ENCODE data around the gene SEMA4D.

Gene SEMA4D

DNA sequence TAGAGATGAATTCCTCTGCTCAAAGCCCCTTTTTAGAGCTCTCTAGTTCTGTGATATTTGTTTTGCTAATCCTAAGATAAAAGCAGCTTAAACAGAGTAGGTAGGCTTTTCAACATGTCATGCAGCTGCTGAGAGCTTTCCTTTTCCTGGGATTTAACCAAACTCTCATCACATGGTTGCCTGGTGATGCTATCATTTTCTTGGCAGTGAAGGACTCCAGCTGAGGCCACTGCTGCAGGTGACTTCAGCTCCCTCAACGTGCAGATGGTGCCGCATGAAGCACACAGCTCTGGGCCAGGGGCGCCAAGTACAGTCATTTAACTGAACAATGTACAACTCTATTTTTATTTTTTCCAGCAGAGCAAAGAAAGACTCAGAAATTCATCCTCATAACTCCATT lies 137.4 kb downstream of the SEMA4D start:
- H3K14ac ChIP-seq (ENCODE audit: low read length) = no peak overlapping the region
- no peaks in the 10 kb centered on the region for H3K4me1 ChIP-seq (ENCODE audit: control insufficient read depth in 2 of 2, insufficient read depth in 1 of 2, low read depth in 1 of 2, low read length in 2 of 2)
- no peaks in the 10 kb centered on the region for H3K27me3 ChIP-seq (ENCODE audit: control insufficient read depth in 3 of 3, insufficient read depth in 3 of 3, low read depth in 1 of 3, low read length in 3 of 3)
- no peak overlapping the region for H3K27ac ChIP-seq (replicated peaks; ENCODE audit: low read length)
- H3K79me1 ChIP-seq (ENCODE audit: low read depth, low read length) = no peaks in the 10 kb centered on the region
- H3K4me2 ChIP-seq (ENCODE audit: insufficient read depth, low read length, poor library complexity, severe bottlenecking) = no peak overlapping the region
- no peak for DNase-seq (ENCODE audit: low spot score)
- no peak overlapping the region for H2AFZ ChIP-seq (ENCODE audit: low read length)
- no peak overlapping the region for H2BK15ac ChIP-seq (ENCODE audit: low read length)
- H2AK5ac ChIP-seq (ENCODE audit: low read depth, low read length) = no peak overlapping the region
- no peak overlapping the region for H3K18ac ChIP-seq (ENCODE audit: low read length)
- WGBS, 2 donors (ENCODE audit: extremely low coverage in 2 of 2, insufficient read length in 2 of 2, insufficient replicate concordance in 1 of 2) = no CpG with 5 or more reads among the region's 3 CpGs
- H4K91ac ChIP-seq (ENCODE audit: low read depth, low read length, poor library complexity) = no peak overlapping the region
- H2BK5ac ChIP-seq (ENCODE audit: low read length) = no peak overlapping the region
- H3K23ac ChIP-seq (ENCODE audit: low read depth, low read length, poor library complexity) = no peak overlapping the region
- no peak overlapping the region for H2BK12ac ChIP-seq (ENCODE audit: low read length)
- H3K4ac ChIP-seq (ENCODE audit: low read length) = no peak overlapping the region
- H4K8ac ChIP-seq (ENCODE audit: low read depth, low read length) = no peak overlapping the region
- no peaks in the 10 kb centered on the region for H3K9me3 ChIP-seq (replicated peaks in 1 of 2; ENCODE audit: control insufficient read depth in 2 of 2, insufficient read depth in 1 of 2, low read depth in 1 of 2, low read length in 2 of 2)
- no peak overlapping the region for H3K4me3 ChIP-seq (ENCODE audit: low read length in 2 of 2)
- H3K9ac ChIP-seq (ENCODE audit: low read depth, low read length, poor library complexity) = no peak overlapping the region
- peaks cover 42 to 77% of the 10 kb centered on the region in 2 donors for H3K36me3 ChIP-seq (replicated peaks in 1 of 2; ENCODE audit: control insufficient read depth in 2 of 2, insufficient read depth in 2 of 2, low read length in 2 of 2)
- no peak overlapping the region for H2BK120ac ChIP-seq (ENCODE audit: low read depth, low read length)

DNA sequence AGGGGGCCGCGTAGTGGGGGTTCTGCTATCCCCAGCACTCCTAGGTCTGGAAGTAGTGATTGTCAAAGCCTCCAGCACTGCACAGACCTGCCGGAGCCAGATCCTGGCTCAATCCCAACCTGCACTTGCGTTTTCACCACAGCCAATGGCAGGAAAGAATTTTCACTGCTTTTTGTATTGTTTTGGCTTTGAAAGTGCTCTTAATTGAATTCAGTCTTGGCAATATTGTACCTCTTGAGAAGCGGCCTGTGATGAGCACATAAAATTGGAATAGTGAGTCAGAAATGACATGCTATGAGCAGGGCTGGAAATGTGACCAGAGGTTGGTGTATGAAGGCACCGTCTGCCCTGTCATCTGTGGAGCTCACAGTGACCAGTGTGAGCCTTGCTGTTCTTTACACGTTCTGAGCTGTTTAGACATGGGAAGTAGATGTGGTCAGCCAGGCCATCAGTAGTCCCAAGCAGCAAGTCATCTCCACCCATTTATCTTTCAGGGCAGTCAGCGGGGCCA lies 138.1 kb downstream of the SEMA4D start:
- no peak overlapping the region for H2AFZ ChIP-seq (ENCODE audit: low read length)
- DNase-seq (ENCODE audit: low spot score) = no peak
- no peak overlapping the region for H2AK5ac ChIP-seq (ENCODE audit: low read depth, low read length)
- H4K91ac ChIP-seq (ENCODE audit: low read depth, low read length, poor library complexity) = no peak overlapping the region
- H2BK5ac ChIP-seq (ENCODE audit: low read length) = no peak overlapping the region
- H2BK120ac ChIP-seq (ENCODE audit: low read depth, low read length) = no peak overlapping the region
- H2BK12ac ChIP-seq (ENCODE audit: low read length) = no peak overlapping the region
- no peak overlapping the region for H3K27ac ChIP-seq (replicated peaks; ENCODE audit: low read length)
- no peak overlapping the region for H3K18ac ChIP-seq (ENCODE audit: low read length)
- H3K4ac ChIP-seq (ENCODE audit: low read length) = no peak overlapping the region
- no peak overlapping the region for H3K4me3 ChIP-seq (ENCODE audit: low read length in 2 of 2)
- no peaks in the 10 kb centered on the region for H3K27me3 ChIP-seq (ENCODE audit: control insufficient read depth in 3 of 3, insufficient read depth in 3 of 3, low read depth in 1 of 3, low read length in 3 of 3)
- H3K9me3 ChIP-seq (replicated peaks in 1 of 2; ENCODE audit: control insufficient read depth in 2 of 2, insufficient read depth in 1 of 2, low read depth in 1 of 2, low read length in 2 of 2) = no peaks in the 10 kb centered on the region
- no peak overlapping the region for H4K8ac ChIP-seq (ENCODE audit: low read depth, low read length)
- H3K9ac ChIP-seq (ENCODE audit: low read depth, low read length, poor library complexity) = no peak overlapping the region
- no peaks in the 10 kb centered on the region for H3K4me1 ChIP-seq (ENCODE audit: control insufficient read depth in 2 of 2, insufficient read depth in 1 of 2, low read depth in 1 of 2, low read length in 2 of 2)
- no CpG with 5 or more reads among the region's 8 CpGs for WGBS, 2 donors (ENCODE audit: extremely low coverage in 2 of 2, insufficient read length in 2 of 2, insufficient replicate concordance in 1 of 2)
- H3K79me1 ChIP-seq (ENCODE audit: low read depth, low read length) = no peaks in the 10 kb centered on the region
- H3K36me3 ChIP-seq (replicated peaks in 1 of 2; ENCODE audit: control insufficient read depth in 2 of 2, insufficient read depth in 2 of 2, low read length in 2 of 2) = peaks cover 44 to 84% of the 10 kb centered on the region in 2 donors
- H3K4me2 ChIP-seq (ENCODE audit: insufficient read depth, low read length, poor library complexity, severe bottlenecking) = no peak overlapping the region
- no peak overlapping the region for H3K14ac ChIP-seq (ENCODE audit: low read length)
- no peak overlapping the region for H2BK15ac ChIP-seq (ENCODE audit: low read length)
- no peak overlapping the region for H3K23ac ChIP-seq (ENCODE audit: low read depth, low read length, poor library complexity)

DNA sequence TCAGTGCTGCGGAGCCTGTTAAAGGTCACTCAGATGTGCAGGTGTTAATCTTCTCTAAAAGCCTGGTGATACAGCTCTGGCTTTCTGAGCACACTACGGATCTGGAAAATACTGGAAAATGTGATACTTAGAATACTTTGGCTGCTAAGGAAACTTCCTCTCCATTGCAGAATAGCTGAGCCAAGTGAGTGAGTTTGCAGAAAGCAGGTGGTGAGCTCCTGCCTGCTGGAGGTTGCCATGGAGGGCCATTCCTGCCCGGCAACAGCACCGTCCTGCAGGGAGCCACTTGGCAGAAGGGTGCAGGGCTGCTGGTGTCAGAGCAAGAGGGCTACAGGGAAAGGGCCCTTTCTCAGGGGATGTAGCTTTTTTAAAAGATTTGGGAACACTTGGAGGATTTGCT lies 138.9 kb downstream of the SEMA4D start:
- no peak overlapping the region for H2AK5ac ChIP-seq (ENCODE audit: low read depth, low read length)
- no peaks in the 10 kb centered on the region for H3K9me3 ChIP-seq (replicated peaks in 1 of 2; ENCODE audit: control insufficient read depth in 2 of 2, insufficient read depth in 1 of 2, low read depth in 1 of 2, low read length in 2 of 2)
- H2BK5ac ChIP-seq (ENCODE audit: low read length) = no peak overlapping the region
- no peak for DNase-seq (ENCODE audit: low spot score)
- H3K23ac ChIP-seq (ENCODE audit: low read depth, low read length, poor library complexity) = no peak overlapping the region
- H3K27ac ChIP-seq (replicated peaks; ENCODE audit: low read length) = no peak overlapping the region
- no peak overlapping the region for H3K14ac ChIP-seq (ENCODE audit: low read length)
- H3K4me3 ChIP-seq (ENCODE audit: low read length in 2 of 2) = no peak overlapping the region
- H3K36me3 ChIP-seq (replicated peaks in 1 of 2; ENCODE audit: control insufficient read depth in 2 of 2, insufficient read depth in 2 of 2, low read length in 2 of 2) = peaks cover 51 to 92% of the 10 kb centered on the region in 2 donors
- H3K4me1 ChIP-seq (ENCODE audit: control insufficient read depth in 2 of 2, insufficient read depth in 1 of 2, low read depth in 1 of 2, low read length in 2 of 2) = no peaks in the 10 kb centered on the region
- H2BK12ac ChIP-seq (ENCODE audit: low read length) = no peak overlapping the region
- no peak overlapping the region for H3K9ac ChIP-seq (ENCODE audit: low read depth, low read length, poor library complexity)
- H4K8ac ChIP-seq (ENCODE audit: low read depth, low read length) = no peak overlapping the region
- no peak overlapping the region for H4K91ac ChIP-seq (ENCODE audit: low read depth, low read length, poor library complexity)
- H2AFZ ChIP-seq (ENCODE audit: low read length) = no peak overlapping the region
- no peak overlapping the region for H3K18ac ChIP-seq (ENCODE audit: low read length)
- no peak overlapping the region for H2BK120ac ChIP-seq (ENCODE audit: low read depth, low read length)
- H3K79me1 ChIP-seq (ENCODE audit: low read depth, low read length) = no peaks in the 10 kb centered on the region
- no peak overlapping the region for H3K4ac ChIP-seq (ENCODE audit: low read length)
- H2BK15ac ChIP-seq (ENCODE audit: low read length) = no peak overlapping the region
- WGBS, 2 donors (ENCODE audit: extremely low coverage in 2 of 2, insufficient read length in 2 of 2, insufficient replicate concordance in 1 of 2) = no CpG with 5 or more reads among the region's 4 CpGs
- no peaks in the 10 kb centered on the region for H3K27me3 ChIP-seq (ENCODE audit: control insufficient read depth in 3 of 3, insufficient read depth in 3 of 3, low read depth in 1 of 3, low read length in 3 of 3)
- no peak overlapping the region for H3K4me2 ChIP-seq (ENCODE audit: insufficient read depth, low read length, poor library complexity, severe bottlenecking)

DNA sequence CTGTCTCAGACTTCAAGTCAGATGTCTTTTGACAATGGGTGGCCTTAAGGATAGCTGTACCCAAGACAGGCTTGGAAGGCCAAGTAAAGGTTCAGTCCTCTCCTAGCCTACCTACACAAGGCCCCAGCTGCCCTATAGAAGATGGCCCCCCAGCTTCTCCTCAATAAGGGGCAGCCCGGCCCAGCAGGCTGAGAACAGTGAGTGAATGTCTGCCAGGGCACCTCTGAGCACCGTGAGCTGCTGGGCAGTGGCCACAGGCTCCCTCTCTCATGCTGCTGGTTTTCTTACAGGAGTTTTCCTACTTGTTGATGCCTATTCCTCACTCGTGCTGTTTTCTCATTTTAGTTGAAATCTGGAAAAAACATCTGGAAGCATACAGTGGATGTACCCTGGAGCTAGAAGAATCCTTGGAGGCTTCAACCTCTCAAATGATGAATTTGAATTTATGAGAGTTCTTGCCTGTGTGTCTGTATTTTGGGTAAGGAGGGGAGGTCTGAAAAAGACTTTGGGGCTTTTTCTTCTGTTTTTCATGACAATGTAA lies 139.5 kb downstream of the SEMA4D start:
- WGBS, 2 donors (ENCODE audit: extremely low coverage in 2 of 2, insufficient read length in 2 of 2, insufficient replicate concordance in 1 of 2) = no CpG with 5 or more reads among the region's 3 CpGs
- H3K18ac ChIP-seq (ENCODE audit: low read length) = no peak overlapping the region
- H3K27ac ChIP-seq (replicated peaks; ENCODE audit: low read length) = no peak overlapping the region
- H3K23ac ChIP-seq (ENCODE audit: low read depth, low read length, poor library complexity) = no peak overlapping the region
- H3K36me3 ChIP-seq (replicated peaks in 1 of 2; ENCODE audit: control insufficient read depth in 2 of 2, insufficient read depth in 2 of 2, low read length in 2 of 2) = peaks cover 52 to 97% of the 10 kb centered on the region in 2 donors
- no peak overlapping the region for H2AK5ac ChIP-seq (ENCODE audit: low read depth, low read length)
- no peaks in the 10 kb centered on the region for H3K79me1 ChIP-seq (ENCODE audit: low read depth, low read length)
- H2AFZ ChIP-seq (ENCODE audit: low read length) = no peak overlapping the region
- no peak overlapping the region for H4K91ac ChIP-seq (ENCODE audit: low read depth, low read length, poor library complexity)
- H3K27me3 ChIP-seq (ENCODE audit: control insufficient read depth in 3 of 3, insufficient read depth in 3 of 3, low read depth in 1 of 3, low read length in 3 of 3) = no peaks in the 10 kb centered on the region
- H3K4me3 ChIP-seq (ENCODE audit: low read length in 2 of 2) = no peak overlapping the region
- H3K4me1 ChIP-seq (ENCODE audit: control insufficient read depth in 2 of 2, insufficient read depth in 1 of 2, low read depth in 1 of 2, low read length in 2 of 2) = no peaks in the 10 kb centered on the region
- no peak overlapping the region for H4K8ac ChIP-seq (ENCODE audit: low read depth, low read length)
- no peak overlapping the region for H2BK120ac ChIP-seq (ENCODE audit: low read depth, low read length)
- H2BK12ac ChIP-seq (ENCODE audit: low read length) = no peak overlapping the region
- DNase-seq (ENCODE audit: low spot score) = no peak
- no peak overlapping the region for H2BK5ac ChIP-seq (ENCODE audit: low read length)
- no peak overlapping the region for H3K9ac ChIP-seq (ENCODE audit: low read depth, low read length, poor library complexity)
- H2BK15ac ChIP-seq (ENCODE audit: low read length) = no peak overlapping the region
- no peaks in the 10 kb centered on the region for H3K9me3 ChIP-seq (replicated peaks in 1 of 2; ENCODE audit: control insufficient read depth in 2 of 2, insufficient read depth in 1 of 2, low read depth in 1 of 2, low read length in 2 of 2)
- no peak overlapping the region for H3K14ac ChIP-seq (ENCODE audit: low read length)
- H3K4me2 ChIP-seq (ENCODE audit: insufficient read depth, low read length, poor library complexity, severe bottlenecking) = no peak overlapping the region
- no peak overlapping the region for H3K4ac ChIP-seq (ENCODE audit: low read length)

Measured in neuronal stem cell (in vitro differentiated cells).